ENCODE data around the gene C6orf89.

The C6orf89 gene

GRCh38 chr6:36885461-36886401 lies at the start of gene C6orf89:
C6orf89 (plus strand) TSS chr6:36885952; CDS start chr6:36899445, 13,493 bp downstream.
- DNase-seq (ENCODE audit: low read depth), result peak; percentile 94

DNA sequence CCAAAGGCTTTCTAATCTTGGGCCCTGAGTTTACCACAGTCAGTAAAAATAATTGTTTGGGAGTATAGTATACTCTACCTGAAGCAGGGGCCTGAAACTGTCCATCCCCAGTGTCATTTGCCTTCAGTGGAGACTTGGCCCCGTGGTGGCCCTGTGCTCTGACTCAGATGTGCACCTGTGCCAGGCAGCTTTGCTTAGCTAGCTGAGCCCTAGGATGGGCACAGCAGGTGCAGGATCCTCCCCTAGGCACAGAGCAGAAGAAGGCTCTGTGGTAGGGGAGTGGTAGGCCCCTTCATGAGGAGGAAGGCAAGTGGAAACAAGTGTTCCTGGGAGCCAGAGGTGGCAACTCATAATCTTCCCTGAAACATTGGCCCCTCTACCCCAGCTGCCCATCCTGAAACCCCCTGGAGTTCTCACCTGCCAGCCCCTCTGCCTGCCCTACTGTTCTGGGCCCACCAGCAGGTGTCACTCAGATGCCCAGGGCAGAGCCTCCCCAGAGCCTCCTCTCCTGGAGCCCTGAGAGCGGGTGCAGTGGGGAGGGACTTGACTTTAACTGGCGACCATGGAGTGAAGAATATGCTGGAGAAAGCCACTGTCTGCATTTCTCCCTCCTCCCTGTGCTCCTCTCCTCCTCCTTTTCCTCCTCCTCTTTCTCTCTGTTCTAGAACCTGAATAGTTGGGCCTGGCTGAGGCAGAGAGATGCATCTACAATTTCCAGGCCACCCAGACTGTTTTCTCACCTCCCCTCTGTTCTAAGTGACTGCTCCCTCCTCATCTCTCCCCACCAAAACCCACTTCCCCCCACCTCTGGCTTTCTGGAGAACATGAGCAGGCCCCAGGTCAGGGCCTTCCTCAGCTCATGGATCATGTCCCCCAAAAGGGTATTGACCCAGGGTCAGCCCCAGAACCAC lies 49.4 kb upstream of the C6orf89 start:
- no peak for DNase-seq (ENCODE audit: low read depth)

DNA sequence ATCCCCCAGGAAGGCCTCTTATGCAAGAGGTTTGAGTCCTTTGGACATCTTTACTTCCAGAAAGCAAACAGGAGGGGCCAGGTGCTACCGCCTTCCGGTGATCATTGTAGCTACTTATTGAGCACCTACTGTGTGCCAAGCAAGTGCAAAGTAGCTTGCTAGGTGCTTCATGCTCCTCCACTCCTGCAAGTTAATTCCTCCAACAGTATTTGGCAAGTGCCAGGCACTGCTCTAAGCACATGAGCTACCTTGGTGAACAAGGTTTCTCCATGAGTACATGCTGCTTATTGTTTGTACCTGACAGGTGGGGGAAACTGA lies 48.8 kb upstream of the C6orf89 start:
- DNase-seq (ENCODE audit: low read depth), result no peak

- no peak for DNase-seq (ENCODE audit: low read depth)
Observed at GRCh38 chr6:36837686-36838085, 48.1 kb upstream of the C6orf89 start.

- no peak for DNase-seq (ENCODE audit: low read depth)
Observed at GRCh38 chr6:36838896-36839748, 46.6 kb upstream of the C6orf89 start, which contains the start of gene CPNE5. CPNE5 (minus strand) TSS chr6:36839444; CDS start chr6:36839377, 67 bp downstream.

- no peak for DNase-seq (ENCODE audit: low read depth)
Observed at GRCh38 chr6:36839749-36840431, 45.9 kb upstream of the C6orf89 start.

DNA sequence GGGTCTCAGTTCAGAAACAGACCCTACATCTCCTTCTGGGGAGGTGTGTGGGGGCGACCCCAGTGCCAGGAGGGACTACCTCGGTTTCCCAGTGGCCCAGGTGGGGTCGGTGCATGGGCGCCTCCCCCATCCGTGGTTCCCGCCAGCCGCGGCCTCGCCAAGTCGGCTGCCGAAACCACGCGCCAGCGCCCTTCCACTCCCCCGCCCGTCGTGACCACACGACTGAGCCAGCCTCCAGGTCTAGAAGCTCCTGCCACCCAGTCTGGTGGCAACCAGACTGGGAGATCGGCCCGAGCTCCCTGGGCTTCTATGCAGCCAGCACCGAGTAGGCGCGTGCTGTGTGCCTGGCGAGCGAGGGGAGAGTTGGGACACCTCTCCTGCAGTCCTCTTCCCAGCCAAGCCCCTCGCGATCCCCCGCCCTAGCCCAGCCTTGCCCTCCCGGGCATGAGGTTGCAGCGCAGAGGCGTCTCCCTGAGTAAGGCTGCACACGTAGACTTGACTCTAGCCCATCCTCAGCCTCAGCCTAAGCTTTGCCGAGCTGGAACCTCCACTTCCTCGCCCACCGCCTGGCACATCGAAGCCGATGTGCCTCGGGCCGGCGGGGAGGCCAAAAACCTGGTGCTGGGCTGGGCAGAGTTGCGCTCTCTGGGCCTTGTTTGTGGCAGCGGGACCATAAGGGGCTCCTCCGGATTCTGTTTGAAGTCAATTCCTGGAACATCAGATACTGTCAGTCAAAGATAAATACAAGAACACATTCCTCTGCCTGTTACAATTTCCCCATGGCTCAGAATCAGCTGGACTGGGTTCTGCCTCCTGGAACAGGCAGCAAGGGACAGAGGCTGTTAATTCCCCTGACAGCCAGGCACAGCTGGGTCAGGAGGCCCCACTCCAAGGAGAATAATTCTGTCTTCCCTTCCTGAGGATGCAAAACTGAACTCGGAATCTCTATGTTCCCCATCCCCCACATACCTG lies 45.0 kb upstream of the C6orf89 start:
- peak; percentile 22 for DNase-seq (ENCODE audit: low read depth)

- DNase-seq (ENCODE audit: low read depth), result no peak
Observed at GRCh38 chr6:36841756-36842155, 44.0 kb upstream of the C6orf89 start.

GRCh38 chr6:36843170-36843569 lies 42.6 kb upstream of the C6orf89 start:
- no peak for DNase-seq (ENCODE audit: low read depth)

DNA sequence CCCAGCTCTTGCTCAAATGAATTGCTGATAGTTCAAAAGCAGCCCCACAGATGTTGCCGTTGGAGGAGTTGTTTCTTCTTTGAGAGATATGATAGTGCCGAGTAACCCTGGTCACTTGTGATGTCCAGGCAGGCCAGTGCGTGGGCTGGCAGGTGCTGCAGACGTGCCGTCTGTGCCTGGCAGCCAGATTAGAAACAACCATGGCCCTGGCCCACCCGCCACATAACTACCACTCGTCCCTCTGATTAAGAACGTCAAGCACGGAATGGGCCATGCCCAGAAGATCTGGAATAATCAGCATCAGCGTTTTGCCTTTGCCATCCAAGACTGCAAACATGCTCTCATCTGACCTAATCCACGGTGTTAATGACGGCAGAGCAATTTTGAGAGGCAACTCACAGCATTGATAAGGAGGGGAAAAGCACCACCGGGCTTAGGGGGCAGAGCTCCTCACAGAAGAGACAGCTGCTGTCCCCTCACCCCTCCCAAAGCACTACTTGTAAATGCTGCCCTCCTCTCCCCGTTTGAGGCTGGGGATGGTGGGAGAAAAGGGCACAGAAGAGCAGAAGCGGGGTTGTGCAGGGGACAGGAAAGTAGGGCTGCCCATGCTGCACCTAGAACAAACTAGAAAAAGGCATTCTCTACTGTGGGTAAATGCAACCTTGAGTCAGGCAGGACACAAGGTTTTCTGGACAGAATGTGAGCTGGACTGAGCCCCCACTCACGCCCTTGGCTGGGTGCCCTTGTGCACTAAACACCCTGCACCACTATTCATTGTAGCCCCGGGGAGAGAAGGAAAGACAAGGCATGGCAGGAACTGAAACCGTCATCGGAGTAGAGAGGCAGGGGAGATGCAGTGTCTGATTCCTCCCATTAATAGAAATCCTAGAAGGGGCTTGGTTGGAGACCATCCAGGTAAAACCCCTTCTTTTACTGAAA lies 41.3 kb upstream of the C6orf89 start:
- no peak for DNase-seq (ENCODE audit: low read depth)

DNA sequence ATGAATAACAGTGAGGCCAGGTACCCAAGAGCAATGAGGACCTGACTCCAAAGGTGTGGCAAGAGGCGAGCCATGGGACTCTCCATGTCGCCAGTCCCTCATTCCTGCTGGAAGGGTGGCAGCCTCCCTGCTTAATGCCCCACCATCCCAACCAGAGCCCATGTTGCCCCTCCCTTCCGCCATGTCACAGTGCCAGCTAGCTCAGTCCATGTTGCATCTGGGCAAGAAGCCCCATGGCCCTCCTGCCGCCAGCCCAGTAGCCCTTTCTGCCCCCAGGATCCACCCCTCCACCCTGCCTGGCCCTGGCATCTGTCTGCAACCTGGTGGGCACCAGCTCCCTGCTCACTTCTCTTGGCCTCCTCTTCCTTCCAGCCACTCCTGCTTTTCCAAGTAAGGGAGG lies 40.5 kb upstream of the C6orf89 start:
- no peak for DNase-seq (ENCODE audit: low read depth)

- no peak for DNase-seq (ENCODE audit: low read depth)
Observed at GRCh38 chr6:36847152-36847551, 38.6 kb upstream of the C6orf89 start.

GRCh38 chr6:36847991-36848390 lies 37.8 kb upstream of the C6orf89 start:
- DNase-seq (ENCODE audit: low read depth), result no peak

DNA sequence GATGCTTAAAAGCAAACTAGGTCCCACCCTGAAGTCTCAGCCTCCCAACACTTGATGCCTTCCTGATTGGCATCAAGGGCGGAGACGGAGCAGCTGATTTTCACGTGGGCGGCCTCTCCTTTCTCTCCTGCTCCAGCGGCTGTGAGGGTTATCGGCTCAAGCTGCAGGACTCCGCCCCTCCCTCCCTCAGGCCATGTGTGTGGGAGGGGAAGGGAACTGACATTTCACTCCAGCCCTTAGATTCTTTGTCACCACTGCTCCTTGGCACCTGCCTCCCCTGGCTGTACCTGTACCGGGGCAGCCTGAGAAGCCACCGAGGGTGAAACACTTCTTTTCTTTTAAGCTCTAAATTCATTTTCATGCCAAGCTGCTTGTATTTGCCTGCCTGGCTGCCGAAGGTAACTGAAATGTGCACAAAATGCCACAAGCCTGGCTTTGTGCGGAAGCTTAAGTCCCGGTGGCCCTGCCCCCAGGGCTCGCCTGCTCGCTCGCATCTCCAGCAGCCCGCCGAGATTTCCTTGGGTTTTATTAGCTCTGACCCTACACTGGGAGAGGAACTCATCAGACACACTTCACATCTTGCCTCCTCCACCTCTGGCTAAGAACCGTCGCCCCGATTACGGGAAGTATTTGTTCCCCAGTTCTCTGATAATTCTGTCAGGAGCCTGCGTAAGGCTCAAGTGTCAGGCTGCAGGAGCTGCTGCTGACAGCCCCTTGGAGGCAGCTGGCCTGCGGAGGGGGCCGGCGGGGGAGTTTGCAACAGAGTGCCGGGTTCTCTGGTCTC lies 36.9 kb upstream of the C6orf89 start:
- DNase-seq (ENCODE audit: low read depth), result no peak

DNA sequence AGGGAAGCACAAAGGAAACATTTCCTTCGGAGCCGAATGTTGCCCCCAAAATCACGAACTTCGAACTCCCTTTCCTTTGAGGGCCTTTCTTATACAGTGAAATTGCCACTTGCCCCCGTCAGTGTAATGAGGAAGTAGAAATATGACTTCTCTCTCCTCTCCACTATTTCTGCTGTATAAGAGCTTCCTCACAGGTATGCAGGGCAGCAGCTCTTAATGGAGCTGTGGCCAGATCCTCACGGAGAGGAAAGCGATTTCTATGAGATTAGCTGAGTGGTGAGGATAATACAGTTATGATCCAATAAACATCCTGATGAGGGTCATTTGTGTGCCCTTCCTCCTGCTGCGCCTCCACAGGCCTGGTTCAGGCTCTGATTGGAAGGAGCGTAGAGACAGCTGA lies 35.7 kb upstream of the C6orf89 start:
- DNase-seq (ENCODE audit: low read depth), result no peak

GRCh38 chr6:36851149-36851614 lies 34.6 kb upstream of the C6orf89 start:
- no peak for DNase-seq (ENCODE audit: low read depth)

DNA sequence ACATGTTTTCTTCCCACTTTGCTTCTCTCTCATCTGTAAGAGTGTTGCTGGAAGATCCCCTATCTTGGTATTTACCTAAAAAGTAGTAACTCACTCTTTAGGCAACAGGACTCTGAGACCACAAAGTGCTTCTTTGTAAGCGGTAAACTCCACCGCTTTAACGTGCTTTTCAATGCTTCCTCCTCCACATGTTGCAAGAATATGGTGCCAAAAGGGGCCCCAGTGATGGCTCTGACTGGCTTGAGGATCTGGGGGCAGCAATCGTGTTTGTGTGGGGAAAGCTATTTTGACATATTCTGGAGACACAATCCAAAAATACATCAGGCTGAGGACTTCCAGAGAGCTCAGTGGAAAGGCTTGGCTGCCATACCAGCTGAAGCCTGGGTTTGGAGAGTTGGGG lies 34.1 kb upstream of the C6orf89 start:
- DNase-seq (ENCODE audit: low read depth), result no peak

Data from stimulated activated CD8-positive, alpha-beta memory T cell treated with anti-CD3 and anti-CD28 coated beads, Interleukin-4, amount 100 ng/mL, for 24 hours (primary cell).